ENCODE data around the gene CD28. TPM values are rescaled to one million over a fixed set of nuclear protein-coding genes. Genes with fewer than 3 reads are reported as not detected.

The CD28 gene
- polyA plus RNA-seq, 2 of the 4 experiments (the other 2 are of a cell fraction) = not detected

DNA sequence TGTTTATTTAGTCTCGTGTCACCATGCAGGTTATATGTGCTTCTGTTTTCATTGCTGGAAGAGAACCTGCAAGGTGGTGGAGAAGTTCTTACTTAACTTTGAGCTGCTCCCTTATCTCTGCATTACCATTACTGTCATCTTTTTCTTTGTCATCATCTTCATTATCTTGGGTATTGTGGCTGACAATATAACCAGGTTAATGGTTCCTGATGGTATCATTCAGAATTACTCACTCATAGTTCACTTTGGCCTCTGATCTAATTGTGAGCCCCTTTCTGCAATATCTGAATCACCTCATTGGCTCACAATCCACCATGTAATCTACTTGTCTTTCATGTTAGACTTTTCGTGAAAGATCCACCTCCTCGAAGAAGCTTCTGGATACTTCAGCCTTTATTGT is 5.0 kb downstream of the CD28 start:
- Histone ChIP-seq H3K9me3 (no peaks in the 10 kb centered on the region), H3K4me3 (no peak overlapping the region), H3K27ac (no peak overlapping the region), H3K4me1 (no peaks in the 10 kb centered on the region), H3K4me2 (no peak overlapping the region)
- no peak for DNase-seq (ENCODE audit: low read depth in 1 of 2, low spot score in 1 of 2)
- TF ChIP-seq KDM5A (IDR thresholded peaks at IDR 0.05) = no peak
- TF ChIP-seq, protein P1, sequence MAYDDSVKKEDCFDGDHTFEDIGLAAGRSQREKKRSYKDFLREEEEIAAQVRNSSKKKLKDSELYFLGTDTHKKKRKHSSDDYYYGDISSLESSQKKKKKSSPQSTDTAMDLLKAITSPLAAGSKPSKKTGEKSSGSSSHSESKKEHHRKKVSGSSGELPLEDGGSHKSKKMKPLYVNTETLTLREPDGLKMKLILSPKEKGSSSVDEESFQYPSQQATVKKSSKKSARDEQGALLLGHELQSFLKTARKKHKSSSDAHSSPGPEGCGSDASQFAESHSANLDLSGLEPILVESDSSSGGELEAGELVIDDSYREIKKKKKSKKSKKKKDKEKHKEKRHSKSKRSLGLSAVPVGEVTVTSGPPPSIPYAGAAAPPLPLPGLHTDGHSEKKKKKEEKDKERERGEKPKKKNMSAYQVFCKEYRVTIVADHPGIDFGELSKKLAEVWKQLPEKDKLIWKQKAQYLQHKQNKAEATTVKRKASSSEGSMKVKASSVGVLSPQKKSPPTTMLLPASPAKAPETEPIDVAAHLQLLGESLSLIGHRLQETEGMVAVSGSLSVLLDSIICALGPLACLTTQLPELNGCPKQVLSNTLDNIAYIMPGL (CRISPR knock-in tag; IDR thresholded peaks at IDR 0.05; ENCODE audit: borderline replicate concordance) = no peak
- TF ChIP-seq CBX2 (IDR thresholded peaks at IDR 0.05; ENCODE audit: borderline replicate concordance, low read depth) = no peak
- no peak for TF ChIP-seq NPAS2 (CRISPR knock-in tag; IDR thresholded peaks at IDR 0.05; ENCODE audit: borderline replicate concordance)
- TF ChIP-seq MYC (IDR thresholded peaks at IDR 0.05; ENCODE audit: borderline replicate concordance, low read length) = no peak
- WGBS (ENCODE audit: missing lambda C conversion rate) = 62% methylated on average over 3 of the region's 3 CpGs
- no peak for FAIRE-seq
- ChIA-PET CTCF (no interaction called here), POLR2A (no interaction called here)
- no peak for ATAC-seq

DNA sequence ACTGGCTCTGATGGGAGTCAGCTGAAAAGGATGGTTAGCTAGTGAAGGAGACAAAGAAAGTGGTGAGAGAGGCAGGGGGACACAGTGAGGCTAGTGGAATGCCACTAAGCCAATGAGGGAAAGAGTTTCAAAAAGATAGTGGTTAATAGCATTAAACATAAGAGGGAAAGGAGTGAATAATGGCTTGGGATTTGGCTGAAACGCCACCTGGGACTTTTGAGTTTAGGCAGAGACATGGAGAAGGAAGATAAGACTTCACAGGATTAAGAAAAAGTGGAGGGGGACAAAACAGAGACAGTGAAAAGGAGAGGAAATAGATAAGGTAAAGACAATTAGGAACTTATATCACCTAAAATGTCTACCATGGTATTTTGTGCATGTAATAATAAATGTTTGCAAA is 6.9 kb downstream of the CD28 start:
- POLR2A ChIA-PET = no interaction called here
- 52% methylated on average over 1 of the region's 1 CpG for WGBS (ENCODE audit: missing lambda C conversion rate)

DNA sequence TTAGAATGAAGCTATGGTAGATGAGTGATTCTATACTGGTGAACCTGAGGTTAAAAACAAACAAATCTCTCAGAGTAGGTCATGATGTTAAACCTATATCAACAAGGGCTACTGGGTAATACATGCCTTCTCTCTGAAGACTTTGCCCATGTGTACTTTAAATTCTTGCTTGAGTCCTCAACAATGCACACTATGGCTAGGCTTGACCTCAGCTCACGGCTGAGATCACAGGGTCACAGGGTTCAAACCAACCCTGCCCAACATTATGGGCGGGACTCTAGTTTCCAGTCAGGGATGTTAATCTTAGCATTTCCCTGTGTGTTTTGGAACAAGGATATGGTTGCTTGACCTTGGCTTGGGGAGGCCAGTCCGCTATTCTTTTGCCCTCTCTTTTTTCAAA is 7.7 kb downstream of the CD28 start:
- FAIRE-seq (no peak), ATAC-seq (no peak), DNase-seq (ENCODE audit: low read depth in 1 of 2, low spot score in 1 of 2) (no peak)
- TF ChIP-seq, protein P2, sequence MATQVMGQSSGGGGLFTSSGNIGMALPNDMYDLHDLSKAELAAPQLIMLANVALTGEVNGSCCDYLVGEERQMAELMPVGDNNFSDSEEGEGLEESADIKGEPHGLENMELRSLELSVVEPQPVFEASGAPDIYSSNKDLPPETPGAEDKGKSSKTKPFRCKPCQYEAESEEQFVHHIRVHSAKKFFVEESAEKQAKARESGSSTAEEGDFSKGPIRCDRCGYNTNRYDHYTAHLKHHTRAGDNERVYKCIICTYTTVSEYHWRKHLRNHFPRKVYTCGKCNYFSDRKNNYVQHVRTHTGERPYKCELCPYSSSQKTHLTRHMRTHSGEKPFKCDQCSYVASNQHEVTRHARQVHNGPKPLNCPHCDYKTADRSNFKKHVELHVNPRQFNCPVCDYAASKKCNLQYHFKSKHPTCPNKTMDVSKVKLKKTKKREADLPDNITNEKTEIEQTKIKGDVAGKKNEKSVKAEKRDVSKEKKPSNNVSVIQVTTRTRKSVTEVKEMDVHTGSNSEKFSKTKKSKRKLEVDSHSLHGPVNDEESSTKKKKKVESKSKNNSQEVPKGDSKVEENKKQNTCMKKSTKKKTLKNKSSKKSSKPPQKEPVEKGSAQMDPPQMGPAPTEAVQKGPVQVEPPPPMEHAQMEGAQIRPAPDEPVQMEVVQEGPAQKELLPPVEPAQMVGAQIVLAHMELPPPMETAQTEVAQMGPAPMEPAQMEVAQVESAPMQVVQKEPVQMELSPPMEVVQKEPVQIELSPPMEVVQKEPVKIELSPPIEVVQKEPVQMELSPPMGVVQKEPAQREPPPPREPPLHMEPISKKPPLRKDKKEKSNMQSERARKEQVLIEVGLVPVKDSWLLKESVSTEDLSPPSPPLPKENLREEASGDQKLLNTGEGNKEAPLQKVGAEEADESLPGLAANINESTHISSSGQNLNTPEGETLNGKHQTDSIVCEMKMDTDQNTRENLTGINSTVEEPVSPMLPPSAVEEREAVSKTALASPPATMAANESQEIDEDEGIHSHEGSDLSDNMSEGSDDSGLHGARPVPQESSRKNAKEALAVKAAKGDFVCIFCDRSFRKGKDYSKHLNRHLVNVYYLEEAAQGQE (IDR thresholded peaks at IDR 0.05) = no peak
- TF ChIP-seq ZC3H11A (IDR thresholded peaks at IDR 0.05) = no peak
- TF ChIP-seq EHF (CRISPR knock-in tag; IDR thresholded peaks at IDR 0.05) = no peak
- TF ChIP-seq, protein P3, sequence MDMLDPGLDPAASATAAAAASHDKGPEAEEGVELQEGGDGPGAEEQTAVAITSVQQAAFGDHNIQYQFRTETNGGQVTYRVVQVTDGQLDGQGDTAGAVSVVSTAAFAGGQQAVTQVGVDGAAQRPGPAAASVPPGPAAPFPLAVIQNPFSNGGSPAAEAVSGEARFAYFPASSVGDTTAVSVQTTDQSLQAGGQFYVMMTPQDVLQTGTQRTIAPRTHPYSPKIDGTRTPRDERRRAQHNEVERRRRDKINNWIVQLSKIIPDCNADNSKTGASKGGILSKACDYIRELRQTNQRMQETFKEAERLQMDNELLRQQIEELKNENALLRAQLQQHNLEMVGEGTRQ (IDR thresholded peaks at IDR 0.05) = no peak
- TF ChIP-seq SMC3 (IDR thresholded peaks at IDR 0.05) = no peak
- no peak for TF ChIP-seq HDAC2 (IDR thresholded peaks at IDR 0.05)
- no peak for TF ChIP-seq EHMT2 (IDR thresholded peaks at IDR 0.05; ENCODE audit: low read depth)
- no peak for TF ChIP-seq MAFK (IDR thresholded peaks at IDR 0.05; ENCODE audit: partially characterized antibody)
- TF ChIP-seq RNF2 (IDR thresholded peaks at IDR 0.05; ENCODE audit: borderline replicate concordance, low read depth) = no peak
- TF ChIP-seq FOSB (CRISPR knock-in tag; IDR thresholded peaks at IDR 0.05) = no peak
- no peak for TF ChIP-seq SREBF2 (IDR thresholded peaks at IDR 0.05)
- TF ChIP-seq JUNB (IDR thresholded peaks at IDR 0.05) = no peak
- no peak for TF ChIP-seq PHF8 (IDR thresholded peaks at IDR 0.05; ENCODE audit: borderline replicate concordance, low read depth)
- ChIA-PET CTCF (no interaction called here), POLR2A (no interaction called here)
- H3K4me1 ChIP-seq = no peaks in the 10 kb centered on the region
- no peak overlapping the region for H3K4me2 ChIP-seq
- H3K27ac ChIP-seq = no peak overlapping the region
- no peak overlapping the region for H3K4me3 ChIP-seq
- H3K9me3 ChIP-seq = no peaks in the 10 kb centered on the region
- WGBS (ENCODE audit: missing lambda C conversion rate) = 71% methylated on average over 3 of the region's 3 CpGs

More for the DNA sequence above, 6.9 kb downstream of the CD28 start:
- H3K9me3 ChIP-seq = no peaks in the 10 kb centered on the region
- no peak overlapping the region for H3K27ac ChIP-seq
- no peak for TF ChIP-seq NPAS2 (CRISPR knock-in tag; IDR thresholded peaks at IDR 0.05; ENCODE audit: borderline replicate concordance)
- TF ChIP-seq, protein P4, sequence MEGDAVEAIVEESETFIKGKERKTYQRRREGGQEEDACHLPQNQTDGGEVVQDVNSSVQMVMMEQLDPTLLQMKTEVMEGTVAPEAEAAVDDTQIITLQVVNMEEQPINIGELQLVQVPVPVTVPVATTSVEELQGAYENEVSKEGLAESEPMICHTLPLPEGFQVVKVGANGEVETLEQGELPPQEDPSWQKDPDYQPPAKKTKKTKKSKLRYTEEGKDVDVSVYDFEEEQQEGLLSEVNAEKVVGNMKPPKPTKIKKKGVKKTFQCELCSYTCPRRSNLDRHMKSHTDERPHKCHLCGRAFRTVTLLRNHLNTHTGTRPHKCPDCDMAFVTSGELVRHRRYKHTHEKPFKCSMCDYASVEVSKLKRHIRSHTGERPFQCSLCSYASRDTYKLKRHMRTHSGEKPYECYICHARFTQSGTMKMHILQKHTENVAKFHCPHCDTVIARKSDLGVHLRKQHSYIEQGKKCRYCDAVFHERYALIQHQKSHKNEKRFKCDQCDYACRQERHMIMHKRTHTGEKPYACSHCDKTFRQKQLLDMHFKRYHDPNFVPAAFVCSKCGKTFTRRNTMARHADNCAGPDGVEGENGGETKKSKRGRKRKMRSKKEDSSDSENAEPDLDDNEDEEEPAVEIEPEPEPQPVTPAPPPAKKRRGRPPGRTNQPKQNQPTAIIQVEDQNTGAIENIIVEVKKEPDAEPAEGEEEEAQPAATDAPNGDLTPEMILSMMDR (IDR thresholded peaks at IDR 0.05) = no peak
- TF ChIP-seq CHD2 (IDR thresholded peaks at IDR 0.05; ENCODE audit: low read length, partially characterized antibody) = no peak
- TF ChIP-seq JUN (IDR thresholded peaks at IDR 0.05) = no peak
- no peak for TF ChIP-seq RARB (CRISPR knock-in tag; IDR thresholded peaks at IDR 0.05)
- TF ChIP-seq, protein P5, sequence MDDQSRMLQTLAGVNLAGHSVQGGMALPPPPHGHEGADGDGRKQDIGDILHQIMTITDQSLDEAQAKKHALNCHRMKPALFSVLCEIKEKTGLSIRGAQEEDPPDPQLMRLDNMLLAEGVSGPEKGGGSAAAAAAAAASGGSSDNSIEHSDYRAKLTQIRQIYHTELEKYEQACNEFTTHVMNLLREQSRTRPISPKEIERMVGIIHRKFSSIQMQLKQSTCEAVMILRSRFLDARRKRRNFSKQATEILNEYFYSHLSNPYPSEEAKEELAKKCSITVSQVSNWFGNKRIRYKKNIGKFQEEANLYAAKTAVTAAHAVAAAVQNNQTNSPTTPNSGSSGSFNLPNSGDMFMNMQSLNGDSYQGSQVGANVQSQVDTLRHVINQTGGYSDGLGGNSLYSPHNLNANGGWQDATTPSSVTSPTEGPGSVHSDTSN (IDR thresholded peaks at IDR 0.05) = no peak
- no peak for TF ChIP-seq HOXB13 (CRISPR knock-in tag; IDR thresholded peaks at IDR 0.05; ENCODE audit: low read depth)
- no peak for TF ChIP-seq RNF2 (IDR thresholded peaks at IDR 0.05; ENCODE audit: borderline replicate concordance, low read depth)
- no peak overlapping the region for H3K4me3 ChIP-seq
- H3K4me2 ChIP-seq = no peak overlapping the region
- CTCF ChIA-PET = no interaction called here
- ATAC-seq (no peak), FAIRE-seq (no peak), DNase-seq (ENCODE audit: low read depth in 1 of 2, low spot score in 1 of 2) (no peak)
- no peaks in the 10 kb centered on the region for H3K4me1 ChIP-seq
